DND-41 (cell line): ENCODE data around the gene LRP5.

Experiments used
- CTCF ChIP-seq: IDR thresholded peaks from 2 replicates; pipeline ENCODE4 v1.5.1; 2012; ENCODE audit warnings: borderline replicate concordance, low read length, moderate library complexity, mild to moderate bottlenecking; ENCODE audit not compliant: poor library complexity, severe bottlenecking; ENCODE audit errors: extremely low read depth
- EZH2 ChIP-seq: IDR thresholded peaks from 3 replicates; pipeline ENCODE4 v1.6.1; 2012; ENCODE audit warnings: borderline replicate concordance, low read depth, mild to moderate bottlenecking, moderate library complexity, low read length, inconsistent platforms; ENCODE audit not compliant: severe bottlenecking

- TF ChIP-seq CTCF (no peak), EZH2 (no peak)
Observed at GRCh38 chr11:68473693-68474092, 161.3 kb downstream of the LRP5 start.
